HG03571 (cell line): ENCODE measurements around the gene CPPED1.

ENCODE experiments used
- ATAC-seq: cut with Tn5 transposase; IDR thresholded peaks from one replicate; pipeline ENCODE4 v1.9.1; 2021; ENCODE audit not compliant: unreplicated experiment

The CPPED1 gene

DNA sequence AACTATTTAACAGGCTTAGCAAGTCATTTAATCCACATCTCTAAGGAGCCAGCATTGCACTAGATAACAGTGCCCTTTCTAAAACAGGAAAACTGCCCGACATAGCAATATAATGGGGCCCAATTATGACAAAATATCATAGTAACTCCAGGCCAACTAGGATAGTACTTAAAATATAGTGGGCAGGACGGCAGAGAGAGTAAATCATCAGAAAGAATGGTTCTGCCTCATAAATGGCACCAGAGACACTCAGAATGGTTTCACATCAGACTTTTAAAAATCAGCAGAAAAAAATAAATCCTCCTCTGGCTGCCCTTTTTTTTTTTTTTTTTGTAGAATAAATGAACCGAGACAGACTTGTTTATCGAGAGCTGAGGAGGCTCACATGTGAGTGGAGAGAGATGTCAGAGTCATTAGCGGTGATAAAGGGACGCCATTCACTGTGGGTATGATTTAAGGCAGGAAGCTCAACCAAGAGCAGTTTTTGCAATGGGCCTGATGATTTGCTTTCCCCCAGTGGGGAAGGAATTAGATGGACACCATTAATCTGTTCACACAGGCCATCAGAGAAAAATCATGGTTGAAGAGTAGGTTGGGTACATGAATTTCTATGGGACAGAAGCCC, 62.6 kb downstream of the CPPED1 start:
- no peak for ATAC-seq

- ATAC-seq = no peak
These were observed 63.9 kb downstream of the CPPED1 start for GRCh38 chr16:12739738-12740137.

- ATAC-seq = no peak
These were observed 66.1 kb downstream of the CPPED1 start for GRCh38 chr16:12737563-12737962.

DNA sequence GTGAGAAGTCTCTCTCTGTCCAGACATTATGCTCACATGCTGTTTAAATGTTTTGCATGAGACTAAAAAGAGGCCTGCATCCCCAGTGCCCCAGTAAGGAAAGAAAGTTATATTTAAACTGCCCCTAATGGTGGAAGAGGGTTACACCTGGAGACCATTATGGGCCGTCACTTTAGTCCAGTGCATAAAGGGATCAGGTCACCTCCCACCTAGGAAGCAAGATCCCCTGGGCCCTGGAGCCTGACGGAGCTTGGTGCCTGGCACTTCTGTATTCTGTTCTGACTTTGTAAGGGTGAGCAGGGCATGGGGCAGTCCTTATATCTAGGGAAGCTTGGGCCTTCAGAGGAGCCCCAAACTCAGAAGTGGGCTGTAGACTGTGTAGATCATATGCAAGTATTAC, 67.9 kb downstream of the CPPED1 start:
- ATAC-seq = no peak

GRCh38 chr16:12732600-12732999, 71.1 kb downstream of the CPPED1 start:
- no peak for ATAC-seq

- ATAC-seq = no peak
These were observed 74.2 kb downstream of the CPPED1 start for GRCh38 chr16:12729448-12729847.

DNA sequence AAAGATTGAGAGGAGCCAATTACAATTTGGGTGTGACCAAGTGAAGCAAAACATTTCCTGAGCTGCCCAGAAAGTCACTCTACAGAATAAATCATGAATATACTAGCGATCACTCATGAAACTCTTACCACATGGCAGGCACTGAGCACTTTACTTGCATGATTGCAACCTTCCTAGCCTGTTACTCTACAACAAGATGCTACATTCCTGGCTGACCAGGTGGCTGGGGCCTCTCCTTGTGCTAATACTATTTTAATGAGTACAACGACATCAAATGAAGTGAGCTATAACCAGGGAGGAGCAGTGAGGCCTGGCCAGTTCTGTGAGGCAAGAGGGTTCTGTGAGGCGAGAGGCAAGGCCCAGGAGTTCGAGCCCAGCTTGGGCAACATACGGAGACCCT, 75.2 kb downstream of the CPPED1 start:
- no peak for ATAC-seq

DNA sequence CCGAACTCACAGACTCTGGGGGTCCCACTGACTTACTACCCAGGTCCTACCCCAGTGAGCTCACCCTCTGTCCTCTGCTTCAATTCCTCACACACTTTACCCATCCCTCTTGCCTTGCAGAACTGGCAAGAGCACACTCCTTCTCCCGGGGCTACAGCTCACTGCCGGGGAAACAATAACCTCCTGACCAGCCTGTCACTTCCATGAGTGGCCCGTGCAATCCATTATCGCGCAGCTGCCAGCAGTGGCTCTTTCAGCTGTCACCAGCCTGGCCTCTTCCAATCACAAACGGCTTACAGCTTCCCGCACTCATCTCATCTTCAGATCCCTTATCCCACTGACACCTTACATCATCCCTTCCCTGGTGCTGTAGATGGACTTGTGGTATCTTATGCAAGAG, 79.5 kb downstream of the CPPED1 start:
- no peak for ATAC-seq

- ATAC-seq = no peak
These were observed 80.0 kb downstream of the CPPED1 start for GRCh38 chr16:12723681-12724080.

DNA sequence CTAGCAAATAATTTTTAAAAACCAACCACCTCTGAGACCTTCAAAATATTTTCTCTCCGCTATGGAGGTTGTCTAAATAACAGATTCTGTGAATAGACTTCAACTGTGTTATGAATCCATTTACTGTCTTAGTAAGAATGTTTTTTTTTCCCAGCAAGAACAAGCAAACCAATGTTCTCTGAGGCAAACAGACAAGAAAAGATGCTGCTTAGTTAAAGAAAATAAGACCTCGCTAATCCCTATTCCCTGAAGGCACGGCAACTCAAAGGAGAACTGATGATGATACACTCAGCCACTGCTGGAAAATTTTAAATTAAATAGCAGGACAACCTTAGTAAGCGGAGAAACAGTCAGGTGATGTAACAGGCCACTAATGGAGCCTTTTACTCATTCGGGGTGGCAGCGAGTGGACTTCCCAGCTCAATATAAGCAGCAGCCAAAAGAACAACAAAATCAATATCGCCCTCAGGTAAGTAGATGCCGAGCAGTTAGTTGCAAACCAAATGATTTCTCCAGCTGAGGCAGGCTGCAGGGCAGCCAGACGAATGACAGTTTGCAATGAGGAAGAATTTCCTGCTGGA, 81.8 kb downstream of the CPPED1 start:
- ATAC-seq = no peak

DNA sequence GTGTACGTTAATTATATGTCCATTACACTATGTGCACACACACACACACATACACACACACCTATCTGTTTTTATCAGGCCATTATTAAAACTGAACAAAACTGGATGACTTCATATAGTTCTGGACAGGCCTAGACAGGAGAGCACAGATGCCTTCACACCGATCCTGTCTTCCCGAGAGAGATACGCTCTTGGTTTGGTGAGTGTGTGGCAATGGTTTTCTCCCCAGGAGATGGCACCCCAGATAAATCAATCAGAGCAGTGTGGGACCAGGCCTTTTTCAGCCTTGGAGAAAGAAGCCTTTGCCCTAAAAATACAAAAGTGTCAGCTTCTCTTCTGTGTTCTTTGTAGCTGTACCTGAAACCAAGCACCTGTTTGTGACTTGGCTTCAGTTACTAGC, 83.7 kb downstream of the CPPED1 start:
- ATAC-seq = no peak

DNA sequence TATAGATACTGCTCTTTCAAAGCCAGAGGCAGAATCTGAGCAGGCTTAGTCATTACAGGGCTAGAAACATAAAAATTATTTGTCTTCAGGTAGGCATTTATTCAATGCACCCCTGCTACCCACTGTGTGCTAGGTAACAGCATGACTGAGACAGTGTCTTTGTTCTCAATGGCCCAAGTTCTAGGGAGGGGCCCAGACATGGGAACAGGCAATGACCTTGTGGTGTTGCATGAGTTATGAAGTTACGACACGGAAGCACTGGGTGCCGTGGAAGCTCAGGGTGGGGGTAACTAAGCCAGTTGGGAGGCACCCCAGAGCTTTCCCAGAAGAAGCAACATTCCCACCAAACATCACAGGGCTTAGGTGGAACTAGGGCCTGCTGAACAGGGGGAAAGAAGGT, 87.0 kb downstream of the CPPED1 start:
- ATAC-seq = no peak

- no peak for ATAC-seq
These were observed 93.9 kb downstream of the CPPED1 start for GRCh38 chr16:12709807-12710206.

- no peak for ATAC-seq
These were observed 95.4 kb downstream of the CPPED1 start for GRCh38 chr16:12708266-12708665.

DNA sequence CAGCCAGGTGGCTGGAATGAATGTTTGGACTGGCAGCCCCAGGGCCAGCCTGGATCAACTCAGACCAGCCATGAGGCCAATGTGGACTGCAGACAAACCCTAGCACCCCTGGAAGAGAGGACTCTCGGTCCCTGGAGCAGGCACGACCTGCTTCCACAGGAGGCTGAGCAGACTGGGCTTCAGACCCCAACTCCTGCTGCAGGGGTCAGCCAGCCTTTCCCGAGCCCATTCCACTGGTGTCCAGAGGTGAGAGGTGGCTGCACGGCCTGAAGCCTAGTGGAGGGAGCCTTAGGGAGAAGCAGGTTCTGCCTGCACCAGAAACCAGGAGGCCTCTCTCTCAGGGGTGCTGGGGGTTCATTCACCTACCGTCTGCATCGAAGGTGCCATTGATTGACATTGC, 97.1 kb downstream of the CPPED1 start:
- no peak for ATAC-seq

- ATAC-seq = no peak
These were observed 99.1 kb downstream of the CPPED1 start for GRCh38 chr16:12704492-12705111.

GRCh38 chr16:12703935-12704334, 99.8 kb downstream of the CPPED1 start:
- ATAC-seq = no peak

- no peak for ATAC-seq
These were observed 103.5 kb downstream of the CPPED1 start for GRCh38 chr16:12700161-12700560.

DNA sequence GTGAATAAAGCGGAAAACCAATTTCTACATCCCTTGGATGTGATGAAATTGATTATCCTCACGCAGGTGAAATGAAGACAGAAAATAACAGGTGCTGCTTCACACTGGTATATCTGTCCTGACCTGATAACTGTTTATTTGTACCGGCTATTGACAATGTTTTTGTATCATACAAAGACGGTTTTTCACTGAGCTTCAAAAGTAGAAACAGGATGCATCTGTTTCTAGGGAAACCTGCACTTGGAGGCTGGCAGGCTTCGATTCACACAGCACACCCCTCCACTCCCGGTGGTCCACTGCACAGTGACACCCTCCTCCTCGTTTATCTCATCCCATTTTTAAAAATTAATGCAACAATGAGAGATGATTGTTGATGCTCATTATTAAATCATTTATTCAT, 104.5 kb downstream of the CPPED1 start:
- ATAC-seq = no peak

DNA sequence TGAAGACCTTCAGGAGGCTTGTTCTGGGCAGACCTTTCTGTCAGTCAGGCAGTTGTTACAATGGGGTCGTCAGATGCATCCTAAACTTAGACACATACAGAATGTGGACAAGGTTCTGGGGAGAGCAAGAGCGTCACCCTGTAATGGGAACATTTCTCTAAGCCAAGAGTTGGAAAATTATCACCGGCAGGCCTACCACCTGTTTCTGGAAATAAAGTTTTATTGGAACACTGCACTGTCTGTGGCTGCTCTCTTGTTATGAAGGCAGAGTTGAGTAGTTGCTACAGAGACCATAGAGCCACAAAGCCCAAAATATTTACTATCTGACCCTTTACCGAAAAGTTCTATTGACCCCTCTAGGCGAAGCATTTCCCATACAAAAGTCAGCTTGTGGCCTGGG, 106.2 kb downstream of the CPPED1 start:
- no peak for ATAC-seq

GRCh38 chr16:12695454-12695853, 108.2 kb downstream of the CPPED1 start:
- no peak for ATAC-seq

DNA sequence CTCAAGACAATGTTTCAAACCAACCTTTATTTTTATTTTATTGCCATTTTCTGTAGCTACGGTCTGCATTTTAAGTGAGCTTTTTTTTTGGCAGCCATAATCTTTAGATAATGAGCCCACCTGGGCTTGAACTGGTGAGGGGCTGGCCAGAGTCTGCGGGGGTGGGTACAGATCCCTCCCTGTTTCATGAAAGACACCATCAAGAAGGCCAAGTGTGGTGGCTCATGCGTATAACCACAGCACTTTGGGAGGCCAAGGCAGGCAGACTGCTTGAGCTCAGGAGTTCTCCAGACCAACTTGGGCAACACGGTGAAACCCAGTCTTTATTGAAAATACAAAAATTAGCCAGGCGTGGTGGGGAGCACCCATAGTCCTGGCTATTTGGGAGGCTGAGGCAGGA, 113.7 kb downstream of the CPPED1 start:
- no peak for ATAC-seq
